B cell (primary cell): ENCODE data around the gene ATP5PB. TPM values are rescaled to one million over a fixed set of nuclear protein-coding genes. Genes with fewer than 3 reads are reported as not detected.

Experiments
- ATAC-seq: fragments of 200-7000 bp; cut with Tn5 transposase; one replicate; pipeline ENCODE4 v1.10.0; 2021; ENCODE audit warnings: low read depth, mild to moderate bottlenecking, moderate number of reproducible peaks, moderate library complexity
- CTCF ChIA-PET: fragments of 350-600 bp; sonication (Branson Sonifier 250); formaldehyde crosslinking; loops from one replicate; lab custom pipeline; 2021; ENCODE audit warnings: antibody characterized with exemption, inconsistent platforms; lab: Charles Lee
- POLR2A ChIA-PET: fragments of 350-600 bp; sonication (Branson Sonifier 250); formaldehyde crosslinking; loops from one replicate; lab custom pipeline; 2021; ENCODE audit warnings: antibody characterized with exemption; lab: Charles Lee
- DNase-seq: peaks from one replicate; pipeline ENCODE4 v3.0.0; 2013
- H2AFZ ChIP-seq: 2 replicates; pipeline ENCODE4 v1.6.1; 2012; ENCODE audit warnings: mild to moderate bottlenecking, low read depth, low read length; ENCODE audit not compliant: insufficient read depth, poor library complexity, severe bottlenecking
- H3K27ac ChIP-seq, 2 donors: 1 replicate in 1 of 2; 2 replicates in 1 of 2; pipeline ENCODE4 v1.5.1; 2012 to 2013; ENCODE audit warnings: low read length in 2 of 2, mild to moderate bottlenecking in 2 of 2, moderate library complexity in 1 of 2
- H3K27me3 ChIP-seq, 4 experiments: fragments of 200-600 bp in 1 of 4; sonication (generic) in 1 of 4; replicated peaks in 1 of 4; 1 replicate in 2 of 4; 2 replicates in 2 of 4; pipeline versions ENCODE4 v1.6.1 to v1.7.0; 2013 to 2016; ENCODE audit warnings: low read length in 3 of 4, mild to moderate bottlenecking in 2 of 4, mixed read lengths in 1 of 4, moderate library complexity in 1 of 4; ENCODE audit not compliant: insufficient read depth in 4 of 4, control insufficient read depth in 3 of 4; ENCODE audit errors: control extremely low read depth in 1 of 4
- H3K36me3 ChIP-seq, 2 experiments: replicated peaks in 1 of 2; 1 replicate in 1 of 2; 2 replicates in 1 of 2; pipeline versions ENCODE4 v1.6.1 to v1.7.1; 2013; ENCODE audit warnings: low read length in 1 of 2; ENCODE audit not compliant: insufficient read depth in 2 of 2, control insufficient read depth in 1 of 2; ENCODE audit errors: control extremely low read depth in 1 of 2, extremely low read depth in 1 of 2
- H3K4me1 ChIP-seq, 2 donors: fragments of 200-600 bp in 1 of 2; sonication (generic) in 1 of 2; 1 replicate in 1 of 2; 2 replicates in 1 of 2; pipeline versions ENCODE4 v1.5.1 to v1.6.1; 2013 to 2017; ENCODE audit warnings: low read length in 2 of 2; ENCODE audit not compliant: control insufficient read depth in 2 of 2, insufficient read depth in 2 of 2
- H3K4me2 ChIP-seq: replicated peaks from 2 replicates; pipeline ENCODE3; 2012; ENCODE audit warnings: mild to moderate bottlenecking, low read depth, low read length; ENCODE audit not compliant: poor library complexity, severe bottlenecking
- H3K4me3 ChIP-seq, 5 experiments: fragments of 200-600 bp in 1 of 5; sonication (generic) in 1 of 5; 1 replicate in 3 of 5; 2 replicates in 2 of 5; pipeline versions ENCODE4 v1.5.1 to v1.7.0; 2011 to 2016; ENCODE audit warnings: low read length in 4 of 5, mild to moderate bottlenecking in 4 of 5, low read depth in 2 of 5, control low read depth in 1 of 5, moderate library complexity in 1 of 5; ENCODE audit not compliant: insufficient read depth in 1 of 5; ENCODE audit errors: control extremely low read depth in 1 of 5, extremely low read depth in 1 of 5
- H3K79me2 ChIP-seq: fragments of 200-600 bp; sonication (generic); one replicate; pipeline ENCODE4 v1.6.0; 2016; ENCODE audit warnings: low read length; ENCODE audit not compliant: control insufficient read depth, insufficient read depth
- H3K9ac ChIP-seq: fragments of 200-600 bp; sonication (generic); 2 replicates; pipeline ENCODE4 v1.6.1; 2017; ENCODE audit warnings: mild to moderate bottlenecking, low read length, moderate library complexity
- H3K9me3 ChIP-seq, 3 donors: one replicate each; pipeline versions ENCODE4 v1.6.1 to v1.7.1; 2013; ENCODE audit warnings: low read length in 2 of 3; ENCODE audit not compliant: control insufficient read depth in 2 of 3, insufficient read depth in 1 of 3; ENCODE audit errors: control extremely low read depth in 1 of 3
- H4K20me1 ChIP-seq: 2 replicates; pipeline ENCODE4 v1.6.0; 2012; ENCODE audit warnings: mild to moderate bottlenecking, low read length; ENCODE audit not compliant: insufficient read depth, control insufficient read depth, poor library complexity, severe bottlenecking
- H3K27ac Mint-ChIP-seq: one replicate; pipeline ENCODE4 v1.8.0; 2021; ENCODE audit warnings: mixed read lengths
- H3K27me3 Mint-ChIP-seq: one replicate; pipeline ENCODE4 v1.8.0; 2021; ENCODE audit warnings: mixed read lengths
- H3K4me1 Mint-ChIP-seq: one replicate; pipeline ENCODE4 v1.8.0; 2021; ENCODE audit warnings: mixed read lengths
- H3K4me3 Mint-ChIP-seq: one replicate; pipeline ENCODE4 v1.8.0; 2021; ENCODE audit warnings: mixed read lengths
- H3K9me3 Mint-ChIP-seq: one replicate; pipeline ENCODE4 v1.8.0; 2022; ENCODE audit warnings: mixed read lengths; ENCODE audit not compliant: insufficient read depth
- CTCF ChIP-seq: fragments of 200-600 bp; IDR thresholded peaks from one replicate; pipeline ENCODE4 v1.8.0; 2022; ENCODE audit warnings: antibody characterized with exemption, mild to moderate bottlenecking
- EZH2 ChIP-seq: IDR thresholded peaks from 2 replicates; pipeline ENCODE4 v1.6.1; 2012; ENCODE audit warnings: borderline replicate concordance, low read depth, mild to moderate bottlenecking, moderate library complexity, low read length; ENCODE audit not compliant: insufficient read depth, poor library complexity, severe bottlenecking
- WGBS: methylation state at CpG from one replicate; pipeline ENCODE4 v1.1.5; 2013; ENCODE audit warnings: missing lambda C conversion rate; ENCODE audit not compliant: insufficient coverage; 5-methylcytosine and 5-hydroxymethylcytosine counted together
- intact Hi-C: fragments of 100-400 bp; cut with micrococcal nuclease; formaldehyde crosslinking; loops from one replicate; pipeline ENCODE4 v1.10.0; 2022
- polyA plus RNA-seq: library from polyadenylated mRNA; depleted of rRNA; stranded (reverse); fragments of >200 nt; gene quantifications from 2 replicates; pipeline ENCODE4 v1.2.3, GENCODE V29; 2012
- total RNA-seq, 2 donors: library from RNA; stranded (reverse); fragments of 120-200 nt in 1 of 2; gene quantifications; 1 replicate in 1 of 2; 2 replicates in 1 of 2; pipeline versions ENCODE4 v1.2.3 to v1.2.4, GENCODE V29; 2013 to 2022

ATP5PB gene
- total and polyA plus RNA-seq, 2 donors (not counting 1 experiment from before 2014, with no cell fraction given), result 81.2 to 110 TPM

GRCh38 chr1:111480674-111481073, 31.4 kb downstream of the ATP5PB start:
- peaks cover 47 to 52% of the 10 kb centered on the region in 2 donors for H3K4me1 ChIP-seq
- 33% methylated on average over 1 of the region's 1 CpG for WGBS
- no peak overlapping the region for H3K4me3 ChIP-seq
- no peaks in the 10 kb centered on the region for H3K27me3 Mint-ChIP-seq
- H3K27ac ChIP-seq, result no peak overlapping the region
- H3K9me3 Mint-ChIP-seq, result no peaks in the 10 kb centered on the region
- no peaks in the 10 kb centered on the region for H4K20me1 ChIP-seq
- intact Hi-C loops, result loop anchor here (1.0 kb wide), 4 partner anchors 28 to 289 kb away; no protein-coding TSS in a partner anchor
- TF ChIP-seq EZH2 (no peak), CTCF (no peak)
- H3K79me2 ChIP-seq, result peaks cover 18% of the 10 kb centered on the region
- ChIA-PET CTCF (interaction anchor here (0.8 to 14.7 kb wide), 16 partner anchors 9 to 287 kb away, joined by 3 to 276 read pairs (median 4); partner anchors contain the start of genes ADORA3 and TMIGD3), POLR2A (interaction anchor here (1.4 to 1.5 kb wide), 2 partner anchors 9 to 26 kb away, joined by 3 to 5 read pairs; no protein-coding TSS in a partner anchor)
- peaks cover 0 to 19% of the 10 kb centered on the region in 2 experiments for H3K36me3 ChIP-seq
- DNase-seq (no peak), ATAC-seq (no peak)
- no peak overlapping the region for H3K9ac ChIP-seq
- H3K4me3 Mint-ChIP-seq, result no peak overlapping the region
- no peaks in the 10 kb centered on the region for H3K9me3 ChIP-seq
- no peaks in the 10 kb centered on the region for H3K27me3 ChIP-seq
- peak overlapping the region; percentile 26 for H2AFZ ChIP-seq
- H3K4me1 Mint-ChIP-seq, result peaks cover 55% of the 10 kb centered on the region
- H3K27ac Mint-ChIP-seq, result no peak overlapping the region
- H3K4me2 ChIP-seq, result peak overlapping the region; percentile 21
